ENCODE data around the gene SEPTIN3. TPM values are rescaled to one million over a fixed set of nuclear protein-coding genes. Genes with fewer than 3 reads are reported as not detected.

SEPTIN3 gene
- polyA plus RNA-seq, 1 of the 3 experiments (the other 2 are of a cell fraction) = 0.35 TPM

- Histone ChIP-seq H3K9ac (no peak overlapping the region), H3K27me3 (ENCODE audit: insufficient read depth) (no peaks in the 10 kb centered on the region), H3K9me3 (no peaks in the 10 kb centered on the region), H3F3A (replicated peaks; ENCODE audit: insufficient read depth) (no peaks in the 10 kb centered on the region), H4K20me1 (ENCODE audit: insufficient read depth) (no peaks in the 10 kb centered on the region), H3K4me1 (ENCODE audit: control insufficient read depth in 1 of 2, insufficient read depth in 2 of 2, low read depth in 1 of 2, low read length in 1 of 2) (no peaks in the 10 kb centered on the region; a peak in 1 of 4 replicates), H3K4me2 (no peak overlapping the region), H3K27ac (ENCODE audit: low read depth in 2 of 2, low read length in 1 of 2) (no peak overlapping the region), H3K36me3 (replicated peaks in 1 of 2; ENCODE audit: control insufficient read depth in 1 of 2, insufficient read depth in 2 of 2, low read length in 1 of 2) (no peaks in the 10 kb centered on the region), H2AFZ (ENCODE audit: low read depth) (no peak overlapping the region), H3K4me3 (ENCODE audit: low read depth in 2 of 2, low read length in 1 of 2) (no peak overlapping the region), H3K9me2 (no peaks in the 10 kb centered on the region), H3K79me2 (ENCODE audit: insufficient read depth) (no peaks in the 10 kb centered on the region)
- DNase-seq = no peak
- ChIA-PET CTCF (no interaction called here), POLR2A (no interaction called here)
- no peak for TF ChIP-seq FOXM1 (IDR thresholded peaks at IDR 0.05; ENCODE audit: low read depth)
- no peak for TF ChIP-seq RXRA (IDR thresholded peaks at IDR 0.05; ENCODE audit: borderline replicate concordance, low read depth)
- TF ChIP-seq MEF2A (IDR thresholded peaks at IDR 0.05; ENCODE audit: borderline replicate concordance, low read depth) = no peak
- no peak for TF ChIP-seq RFX5 (IDR thresholded peaks at IDR 0.05; ENCODE audit: low read length)
- TF ChIP-seq USF1 (IDR thresholded peaks at IDR 0.05; ENCODE audit: borderline replicate concordance, low read depth) = no peak
- no peak for TF ChIP-seq GABPA (IDR thresholded peaks at IDR 0.05; ENCODE audit: low read depth)
- TF ChIP-seq TAF1 (IDR thresholded peaks at IDR 0.05; ENCODE audit: borderline replicate concordance, low read depth, low read length) = no peak
- TF ChIP-seq JUND (IDR thresholded peaks at IDR 0.05) = no peak
- no peak for TF ChIP-seq CTCF (IDR thresholded peaks at IDR 0.05)
- TF ChIP-seq EZH2phosphoT487 (IDR thresholded peaks at IDR 0.05; ENCODE audit: borderline replicate concordance, low read depth) = no peak
- WGBS (ENCODE audit: low lambda C conversion rate) = 33% methylated on average over 2 of the region's 3 CpGs
Observed at GRCh38 chr22:41995211-41995610, 26.0 kb downstream of the SEPTIN3 start.

- H3K4me1 ChIP-seq (ENCODE audit: control insufficient read depth in 1 of 2, insufficient read depth in 2 of 2, low read depth in 1 of 2, low read length in 1 of 2) = no peaks in the 10 kb centered on the region; a peak in 1 of 4 replicates
- CTCF ChIA-PET = no interaction called here
- no peak for DNase-seq
- H3K4me2 ChIP-seq = no peak overlapping the region
- WGBS (ENCODE audit: low lambda C conversion rate) = 60% methylated on average over 1 of the region's 5 CpGs
- no peaks in the 10 kb centered on the region for H3K27me3 ChIP-seq (ENCODE audit: insufficient read depth)
- H2AFZ ChIP-seq (ENCODE audit: low read depth) = no peak overlapping the region
- H3F3A ChIP-seq (replicated peaks; ENCODE audit: insufficient read depth) = no peaks in the 10 kb centered on the region
- no peaks in the 10 kb centered on the region for H3K9me3 ChIP-seq
- H3K4me3 ChIP-seq (ENCODE audit: low read depth in 2 of 2, low read length in 1 of 2) = no peak overlapping the region
- H3K9ac ChIP-seq = no peak overlapping the region
- H3K27ac ChIP-seq (ENCODE audit: low read depth in 2 of 2, low read length in 1 of 2) = no peak overlapping the region
- no peaks in the 10 kb centered on the region for H3K9me2 ChIP-seq
- no peaks in the 10 kb centered on the region for H3K79me2 ChIP-seq (ENCODE audit: insufficient read depth)
- POLR2A ChIA-PET = no interaction called here
- H3K36me3 ChIP-seq (replicated peaks in 1 of 2; ENCODE audit: control insufficient read depth in 1 of 2, insufficient read depth in 2 of 2, low read length in 1 of 2) = no peaks in the 10 kb centered on the region
- no peaks in the 10 kb centered on the region for H4K20me1 ChIP-seq (ENCODE audit: insufficient read depth)
- TF ChIP-seq EZH2phosphoT487 (IDR thresholded peaks at IDR 0.05; ENCODE audit: borderline replicate concordance, low read depth) (no peak), REST (IDR thresholded peaks at IDR 0.05; ENCODE audit: low read depth, low read length) (no peak), JUND (IDR thresholded peaks at IDR 0.05) (no peak), RXRA (IDR thresholded peaks at IDR 0.05; ENCODE audit: borderline replicate concordance, low read depth) (no peak), RCOR1 (IDR thresholded peaks at IDR 0.05; ENCODE audit: low read length) (no peak), PBX3 (IDR thresholded peaks at IDR 0.05) (no peak), TEAD4 (IDR thresholded peaks at IDR 0.05; ENCODE audit: borderline replicate concordance, insufficient read depth) (no peak), USF1 (IDR thresholded peaks at IDR 0.05; ENCODE audit: borderline replicate concordance, low read depth) (no peak), IRF3 (IDR thresholded peaks at IDR 0.05; ENCODE audit: low read depth, low read length) (no peak), NRF1 (IDR thresholded peaks at IDR 0.05; ENCODE audit: low read depth, low read length) (no peak), CHD2 (IDR thresholded peaks at IDR 0.05; ENCODE audit: low read length, partially characterized antibody) (no peak), POLR2AphosphoS5 (IDR thresholded peaks at IDR 0.05; ENCODE audit: low read depth, low read length) (no peak), YY1 (IDR thresholded peaks at IDR 0.05; ENCODE audit: low read depth) (no peak)
Observed at GRCh38 chr22:41996826-41997225, 27.6 kb downstream of the SEPTIN3 start.

Measured in SK-N-SH (cell line).